Activated naive CD4-positive, alpha-beta T cell treated with anti-CD3 and anti-CD28 coated beads, Interleukin-2, amount 50 U/mL, for 16 hours (primary cell): ENCODE measurements around the gene NPFF.

Source experiments
- DNase-seq: peaks from one replicate; pipeline ENCODE4 v3.0.0-alpha.2; 2020

The NPFF gene

DNA sequence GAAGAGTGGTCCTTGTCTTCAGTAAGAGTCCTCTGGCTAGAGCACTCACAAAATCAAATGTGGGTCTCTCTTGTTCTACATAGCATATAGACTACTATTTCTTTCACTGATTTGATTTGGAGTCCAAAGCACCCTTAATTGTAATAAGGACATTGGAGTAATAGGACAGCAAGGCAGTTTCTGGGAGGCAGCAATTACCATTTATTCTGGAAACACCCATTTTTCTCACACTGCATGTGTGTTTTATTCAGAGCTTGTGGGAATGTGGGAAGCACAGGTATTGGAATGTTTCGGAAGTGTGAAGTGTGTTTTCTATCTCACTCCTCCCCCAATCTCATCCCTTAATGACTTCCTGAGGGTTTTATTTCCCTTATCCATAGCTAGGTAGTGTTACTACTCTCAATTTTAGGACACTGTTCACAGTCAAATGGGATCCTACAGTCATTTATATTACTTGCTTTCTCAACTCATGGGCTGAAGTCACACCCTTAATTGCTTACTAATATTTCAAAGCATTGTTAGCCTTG is 35.2 kb downstream of the NPFF start:
- no peak for DNase-seq

DNA sequence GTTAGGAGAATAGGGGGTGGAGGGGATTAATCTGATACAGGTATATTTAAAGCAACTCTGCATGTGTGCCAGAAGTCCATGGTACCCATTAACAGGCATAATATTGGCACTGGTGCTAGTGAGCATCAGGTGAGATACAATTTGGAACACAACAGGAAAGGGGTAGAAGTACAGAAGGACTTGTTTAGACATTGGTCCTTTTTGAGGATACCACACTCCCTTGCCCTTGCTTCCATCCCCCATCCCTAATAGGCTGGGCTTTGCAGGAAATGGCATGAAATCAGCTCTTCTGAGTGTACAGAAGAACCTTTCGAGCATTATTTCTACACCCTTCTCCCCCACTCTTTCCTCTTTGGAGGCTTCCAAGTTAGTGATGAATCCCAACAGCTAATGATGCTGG is 39.0 kb downstream of the NPFF start:
- no peak for DNase-seq

DNA sequence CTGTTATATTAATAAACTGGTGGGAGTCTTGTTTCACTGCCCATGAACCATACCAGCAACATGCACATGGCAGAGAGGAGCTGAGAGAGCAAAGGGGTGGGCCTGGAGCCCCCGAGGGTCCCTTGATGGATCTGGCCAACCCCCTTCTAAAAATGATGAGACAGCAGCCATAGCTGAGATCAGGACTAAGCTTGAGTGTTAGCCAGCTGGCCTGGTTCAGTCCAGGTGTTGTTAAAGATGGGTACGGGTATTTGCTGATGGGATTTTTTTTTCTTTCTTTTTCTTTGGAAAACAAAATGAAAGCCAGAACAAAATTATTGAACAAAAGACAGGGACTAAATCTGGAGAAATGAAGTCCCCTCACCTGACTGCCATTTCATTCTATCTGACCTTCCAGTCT is 39.4 kb downstream of the NPFF start:
- DNase-seq: no peak

DNA sequence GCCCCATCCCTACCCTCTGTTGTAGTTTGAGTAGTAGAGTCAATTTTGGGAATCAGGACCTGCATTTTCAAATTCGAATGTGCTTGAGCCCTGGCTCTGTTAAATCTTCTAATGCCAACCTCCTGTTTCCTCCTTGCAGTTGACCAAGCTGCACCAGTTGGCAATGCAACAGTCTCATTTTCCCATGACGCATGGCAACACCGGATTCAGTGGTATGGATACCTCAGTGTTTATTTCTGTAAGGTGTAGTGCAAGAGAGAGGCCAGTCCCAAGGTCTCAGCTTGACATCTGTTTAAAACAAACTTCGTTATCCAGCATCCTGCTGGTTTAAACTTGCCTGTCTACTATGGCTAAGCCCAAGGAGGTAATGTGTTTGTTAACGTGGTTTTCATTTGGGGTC is 40.2 kb downstream of the NPFF start:
- DNase-seq: no peak

DNA sequence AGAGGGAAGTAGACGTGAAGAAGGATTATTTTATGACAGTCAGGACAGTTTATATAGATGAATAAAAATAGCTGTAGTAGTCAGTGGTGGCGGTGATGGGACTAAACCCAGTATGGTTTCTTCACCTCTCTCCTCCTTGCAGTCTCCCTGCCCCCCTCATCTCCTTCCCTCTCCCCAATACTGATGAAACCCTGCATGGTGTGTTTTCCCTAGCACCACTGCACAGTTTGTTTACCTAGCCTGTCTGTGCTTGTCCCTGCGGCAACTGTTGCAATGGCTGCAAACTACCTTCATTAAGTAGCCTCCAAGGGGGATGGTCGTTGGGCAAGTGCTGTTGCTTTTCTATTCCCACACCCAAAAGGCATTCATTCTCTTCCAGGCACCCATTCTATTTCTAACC is 40.6 kb downstream of the NPFF start:
- no peak for DNase-seq

DNA sequence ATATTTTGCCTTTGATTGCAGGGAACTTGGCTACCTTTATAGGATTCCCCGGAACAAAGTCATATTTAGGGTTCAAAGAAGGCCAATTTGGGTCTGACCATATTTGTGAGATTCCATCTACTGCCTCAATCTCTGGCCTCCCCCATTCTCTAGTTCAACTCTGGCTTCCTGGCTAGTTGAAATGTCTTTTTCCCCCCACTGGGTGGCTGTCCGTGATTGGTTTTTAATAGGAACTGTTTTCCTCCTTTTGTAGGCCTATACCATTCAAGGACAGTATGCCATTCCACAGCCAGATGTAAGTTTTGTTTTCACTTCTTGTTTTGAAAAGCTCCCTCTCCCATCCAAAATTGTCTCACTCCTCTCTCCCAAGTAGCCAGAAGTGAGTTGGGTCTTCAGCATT is 41.6 kb downstream of the NPFF start:
- DNase-seq: no peak

DNA sequence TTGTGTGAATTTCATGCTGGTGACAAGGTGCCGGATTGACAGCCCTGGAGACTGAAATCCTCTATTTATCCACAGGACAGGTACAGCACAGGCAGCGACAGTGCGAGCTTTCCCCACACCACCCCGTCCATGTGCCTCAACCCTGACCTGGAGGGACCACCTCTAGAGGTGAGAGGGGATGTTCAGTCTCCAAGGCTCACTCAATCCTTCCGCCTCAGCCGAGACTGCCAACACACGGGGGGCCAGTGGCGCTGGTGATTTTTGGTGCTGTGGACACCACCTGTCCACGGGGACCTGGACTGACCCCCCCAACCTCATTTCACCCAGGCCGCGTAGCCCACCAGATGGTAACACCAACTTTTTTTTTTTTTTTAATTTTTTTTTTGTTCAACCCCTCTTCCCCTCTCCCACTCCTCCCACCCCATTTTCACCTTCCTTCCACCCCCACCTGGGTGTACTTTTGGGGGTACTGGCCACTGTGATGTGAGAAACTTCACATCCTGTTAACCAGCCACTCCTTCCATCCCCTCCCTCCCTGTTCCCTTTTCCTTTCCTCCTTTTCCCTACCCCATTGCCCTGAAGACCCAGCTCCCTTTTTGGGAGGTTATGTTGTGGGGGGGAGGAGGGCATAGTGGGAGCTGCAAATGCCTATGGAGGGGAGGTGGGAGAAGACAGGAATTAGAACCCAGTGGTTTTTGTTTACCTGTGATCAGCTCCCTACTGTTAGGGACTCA is 42.4 kb downstream of the NPFF start:
- DNase-seq: no peak

DNA sequence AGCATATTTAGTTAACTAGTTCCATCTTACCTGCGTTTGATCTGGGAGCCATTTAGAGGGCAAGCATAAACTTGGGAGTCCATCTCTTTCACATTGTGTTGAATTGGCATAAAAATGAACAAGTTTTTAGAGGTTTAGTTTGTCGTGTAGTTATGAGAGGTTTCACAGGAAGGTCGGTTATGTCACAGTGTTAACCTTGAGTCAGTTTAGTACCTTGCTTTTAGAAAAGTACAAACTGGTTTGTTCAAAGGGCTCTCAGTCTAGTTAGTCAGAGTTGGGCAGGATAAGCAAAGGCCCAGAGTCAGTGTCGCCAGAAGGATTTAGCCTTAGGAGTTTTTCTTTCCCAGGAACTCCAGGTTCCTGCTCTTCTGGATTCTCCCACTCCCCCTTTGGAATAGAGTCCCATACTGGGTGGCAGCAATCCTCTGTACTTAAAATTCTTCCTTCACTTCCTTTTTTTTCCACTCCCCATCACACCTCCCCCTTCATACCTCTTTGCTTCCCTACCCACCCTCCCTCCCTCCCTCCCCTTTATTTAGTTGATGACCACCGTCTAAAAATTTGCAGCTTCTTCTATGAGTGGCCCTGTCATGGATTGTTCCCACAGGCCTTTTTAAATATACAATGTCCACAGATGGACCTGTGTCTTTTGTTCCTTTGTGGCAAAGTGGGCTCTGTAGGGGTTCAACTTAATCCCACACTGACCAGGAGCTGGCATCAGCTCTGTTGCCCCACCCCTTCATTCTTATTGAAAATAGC is 43.3 kb downstream of the NPFF start:
- DNase-seq: no peak

DNA sequence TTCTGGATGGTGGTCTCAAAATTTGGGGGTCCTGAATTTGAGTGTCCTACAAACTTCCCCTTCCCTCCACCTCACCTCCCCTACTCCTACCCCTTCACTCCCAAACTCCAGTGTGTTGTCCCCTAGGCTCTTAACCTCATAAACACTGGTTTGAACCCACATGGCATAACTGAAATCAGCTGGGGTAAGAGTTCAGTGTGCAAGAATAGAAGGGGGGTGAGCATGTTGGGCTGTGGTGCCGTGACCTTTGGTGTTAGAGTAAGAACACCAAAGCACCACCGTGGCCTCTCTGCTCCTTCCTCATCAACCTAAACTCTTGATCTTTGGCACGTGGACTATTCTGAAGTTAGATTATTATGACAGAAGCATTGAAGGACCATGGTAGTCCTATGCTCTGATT is 44.3 kb downstream of the NPFF start:
- no peak for DNase-seq

DNA sequence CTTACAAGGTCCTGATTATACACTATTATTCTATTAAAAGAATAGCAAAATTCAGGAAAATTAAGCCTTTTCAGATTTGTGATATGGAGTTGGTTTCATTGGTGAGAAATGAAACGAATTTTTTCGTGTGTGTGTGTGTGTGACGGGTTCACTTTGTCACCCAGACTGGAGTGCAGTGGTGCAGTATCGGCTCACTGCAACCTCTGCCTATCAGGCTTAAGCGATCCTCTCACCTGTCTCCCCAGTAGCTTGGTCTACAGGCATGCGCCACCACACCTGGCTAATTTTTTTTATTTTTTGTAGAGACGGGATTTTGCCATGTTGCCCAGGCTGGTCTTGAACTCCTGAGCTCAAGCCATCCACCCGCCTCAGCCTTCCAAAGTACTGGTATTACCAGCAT is 45.7 kb downstream of the NPFF start:
- DNase-seq: no peak

DNA sequence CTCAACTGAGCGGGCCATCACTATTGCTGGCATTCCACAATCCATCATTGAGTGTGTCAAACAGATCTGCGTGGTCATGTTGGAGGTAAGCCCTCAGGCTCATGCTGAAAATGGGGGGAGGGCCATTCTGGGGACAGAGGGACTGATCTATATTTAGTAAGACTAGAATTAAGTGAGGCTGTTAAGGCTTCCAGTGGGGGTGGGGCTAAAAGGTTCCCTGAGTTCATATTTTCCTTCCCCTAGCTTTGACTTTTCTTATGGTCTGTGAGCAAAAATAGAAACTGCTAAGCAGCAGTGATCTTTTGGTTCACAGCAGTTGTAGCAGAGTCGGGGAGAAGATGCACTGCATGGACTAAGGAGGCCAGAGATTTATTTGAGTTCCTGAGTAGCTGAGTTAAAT is 46.2 kb downstream of the NPFF start:
- no peak for DNase-seq

DNA sequence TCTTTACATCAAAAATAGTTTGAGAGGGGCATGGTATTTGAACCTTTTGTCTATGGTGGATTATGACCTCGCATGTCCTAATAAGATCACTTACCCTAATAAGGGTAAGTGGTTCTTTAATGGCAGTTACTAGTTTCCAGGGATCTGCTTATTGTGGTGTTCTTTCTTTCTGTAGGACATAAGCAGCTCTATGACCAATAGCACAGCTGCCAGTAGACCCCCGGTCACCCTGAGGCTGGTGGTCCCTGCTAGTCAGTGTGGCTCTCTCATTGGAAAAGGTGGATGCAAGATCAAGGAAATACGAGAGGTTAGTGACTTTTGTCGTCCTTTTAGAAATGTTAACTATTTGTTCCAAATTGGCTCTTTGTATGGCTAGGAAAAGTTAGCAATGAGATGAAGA is 48.2 kb downstream of the NPFF start:
- DNase-seq: no peak
